IMR-90 (cell line): ENCODE data around the gene TULP3. TPM values are rescaled to one million over a fixed set of nuclear protein-coding genes. Genes with fewer than 3 reads are reported as not detected.

ENCODE experiments used
- ATAC-seq: fragments of 200-7000 bp; cut with Tn5 transposase; 2 replicates; pipeline ENCODE4 v1.9.1; 2020; ENCODE audit warnings: low read depth, mild to moderate bottlenecking, moderate library complexity
- BruUV-seq: library from RNA; stranded (reverse); fragments of 400-500 nt; replicated peaks from 2 replicates; lab custom pipeline; 2021; lab: Mats Ljungman, UMichigan
- CTCF ChIA-PET: fragments of 300-600 bp; formaldehyde crosslinking; extraction: SDS; loops from one replicate; lab custom pipeline; 2021; ENCODE audit warnings: antibody characterized with exemption; lab: Yijun Ruan, JAX
- POLR2A ChIA-PET: fragments of 300-600 bp; sonication (Branson Sonifier 250); formaldehyde crosslinking; loops from one replicate; lab custom pipeline; 2022; ENCODE audit warnings: antibody characterized with exemption; ENCODE audit not compliant: unreplicated experiment; lab: Charles Lee
- DNase-seq: peaks from one replicate; pipeline ENCODE4 v3.0.0; 2013
- H2AFZ ChIP-seq: replicated peaks from 2 replicates; pipeline ENCODE3; 2013; ENCODE audit warnings: low read length, mild to moderate bottlenecking; ENCODE audit not compliant: poor library complexity
- H2AK5ac ChIP-seq: 2 replicates; pipeline ENCODE4 v1.6.1; 2013; ENCODE audit warnings: low read depth, low read length, inconsistent platforms
- H2AK9ac ChIP-seq: replicated peaks from 2 replicates; pipeline ENCODE3; 2013; ENCODE audit warnings: mild to moderate bottlenecking, low read depth, low read length, moderate library complexity; ENCODE audit not compliant: poor library complexity
- H2BK120ac ChIP-seq: 2 replicates; pipeline ENCODE4 v1.6.1; 2013; ENCODE audit warnings: low read depth, low read length, inconsistent platforms
- H2BK15ac ChIP-seq: 3 replicates; pipeline ENCODE4 v1.6.1; 2013; ENCODE audit warnings: low read depth, low read length, inconsistent platforms
- H2BK20ac ChIP-seq: 2 replicates; pipeline ENCODE4 v1.6.1; 2013; ENCODE audit warnings: low read depth, mild to moderate bottlenecking, inconsistent platforms, low read length, moderate library complexity
- H2BK5ac ChIP-seq: 2 replicates; pipeline ENCODE4 v1.6.1; 2013; ENCODE audit warnings: mild to moderate bottlenecking, low read depth, low read length, inconsistent platforms; ENCODE audit not compliant: poor library complexity, severe bottlenecking
- H3K14ac ChIP-seq: replicated peaks from 2 replicates; pipeline ENCODE4 v1.6.1; 2013; ENCODE audit warnings: low read depth, low read length, inconsistent platforms
- H3K18ac ChIP-seq: 2 replicates; pipeline ENCODE4 v1.6.1; 2013; ENCODE audit warnings: low read depth, low read length, control low read depth
- H3K23ac ChIP-seq: 2 replicates; pipeline ENCODE4 v1.6.1; 2013; ENCODE audit warnings: low read depth, low read length, inconsistent platforms
- H3K27ac ChIP-seq: 2 replicates; pipeline ENCODE4 v1.5.1; 2013; ENCODE audit warnings: mild to moderate bottlenecking, control low read depth, low read length; ENCODE audit not compliant: insufficient read depth
- H3K27me3 ChIP-seq: 2 replicates; pipeline ENCODE4 v1.6.1; 2013; ENCODE audit warnings: low read length; ENCODE audit not compliant: control insufficient read depth, insufficient read depth
- H3K36me3 ChIP-seq: 2 replicates; pipeline ENCODE4 v1.6.1; 2013; ENCODE audit warnings: low read length, mixed read lengths; ENCODE audit not compliant: control insufficient read depth, insufficient read depth
- H3K4ac ChIP-seq: 2 replicates; pipeline ENCODE4 v1.6.1; 2013; ENCODE audit warnings: low read depth, low read length, inconsistent platforms
- H3K4me1 ChIP-seq: 2 replicates; pipeline ENCODE4 v1.6.1; 2013; ENCODE audit warnings: low read length, mixed read lengths; ENCODE audit not compliant: control insufficient read depth, insufficient read depth
- H3K4me2 ChIP-seq: 2 replicates; pipeline ENCODE4 v1.6.1; 2013; ENCODE audit warnings: low read depth, mild to moderate bottlenecking, control low read depth, low read length, moderate library complexity
- H3K4me3 ChIP-seq: 2 replicates; pipeline ENCODE4 v1.5.1; 2013; ENCODE audit warnings: low read depth, mild to moderate bottlenecking, control low read depth, low read length, moderate library complexity; ENCODE audit not compliant: insufficient read depth
- H3K56ac ChIP-seq: 2 replicates; pipeline ENCODE4 v1.6.1; 2013; ENCODE audit warnings: low read length, inconsistent platforms; ENCODE audit not compliant: insufficient read depth; ENCODE audit errors: extremely low read depth
- H3K79me1 ChIP-seq, 2 experiments: 2 replicates each; pipeline ENCODE4 v1.6.1; 2013; ENCODE audit warnings: low read length in 2 of 2, inconsistent platforms in 1 of 2, low read depth in 1 of 2
- H3K9ac ChIP-seq: 2 replicates; pipeline ENCODE4 v1.6.1; 2013; ENCODE audit warnings: low read depth, low read length, control low read depth
- H3K9me1 ChIP-seq: 2 replicates; pipeline ENCODE4 v1.6.1; 2013; ENCODE audit warnings: low read length, inconsistent platforms; ENCODE audit not compliant: insufficient read depth
- H3K9me3 ChIP-seq: 2 replicates; pipeline ENCODE4 v1.6.1; 2013; ENCODE audit warnings: low read length; ENCODE audit not compliant: control insufficient read depth, insufficient read depth
- H4K20me1 ChIP-seq: 2 replicates; pipeline ENCODE4 v1.6.1; 2013; ENCODE audit warnings: low read length, inconsistent platforms; ENCODE audit not compliant: insufficient read depth
- H4K5ac ChIP-seq: 2 replicates; pipeline ENCODE4 v1.6.1; 2013; ENCODE audit warnings: mild to moderate bottlenecking, low read depth, low read length, control low read depth
- H4K8ac ChIP-seq, 2 experiments: 2 replicates each; pipeline ENCODE4 v1.6.1; 2013; ENCODE audit warnings: low read depth in 2 of 2, low read length in 2 of 2, control low read depth in 1 of 2, inconsistent platforms in 1 of 2
- H4K91ac ChIP-seq: 2 replicates; pipeline ENCODE4 v1.6.1; 2013; ENCODE audit warnings: low read depth, low read length, inconsistent platforms; ENCODE audit not compliant: insufficient read depth
- BHLHE40 ChIP-seq: fragments of 150-350 bp; IDR thresholded peaks from 2 replicates; pipeline ENCODE4 v1.6.1; 2016; ENCODE audit warnings: mild to moderate bottlenecking, low read depth, low read length
- CEBPB ChIP-seq: IDR thresholded peaks from 2 replicates; pipeline ENCODE4 v1.6.1; 2012; ENCODE audit warnings: low read depth, low read length, improper control_type of control experiment
- CHD1 ChIP-seq: IDR thresholded peaks from 2 replicates; pipeline ENCODE4 v1.6.1; 2012; ENCODE audit warnings: low read depth, low read length, improper control_type of control experiment
- FOS ChIP-seq: fragments of 150-350 bp; IDR thresholded peaks from 2 replicates; pipeline ENCODE4 v1.6.1; 2016; ENCODE audit warnings: low read depth, low read length
- MAFK ChIP-seq: IDR thresholded peaks from 2 replicates; pipeline ENCODE4 v1.6.1; 2012; ENCODE audit warnings: low read depth, low read length, improper control_type of control experiment
- MAZ ChIP-seq: IDR thresholded peaks from 2 replicates; pipeline ENCODE4 v1.6.1; 2012; ENCODE audit warnings: low read depth, mild to moderate bottlenecking, low read length, improper control_type of control experiment, moderate library complexity, borderline replicate concordance
- MXI1 ChIP-seq: IDR thresholded peaks from 2 replicates; pipeline ENCODE4 v1.6.1; 2012; ENCODE audit warnings: low read depth, mild to moderate bottlenecking, low read length, moderate library complexity, borderline replicate concordance
- NFE2L2 ChIP-seq: fragments of 150-350 bp; IDR thresholded peaks from 2 replicates; pipeline ENCODE4 v1.6.1; 2016; ENCODE audit warnings: low read depth, mild to moderate bottlenecking, low read length
- POLR2A ChIP-seq: IDR thresholded peaks from 2 replicates; pipeline ENCODE4 v1.6.1; 2012; ENCODE audit warnings: mild to moderate bottlenecking, low read depth, low read length
- RAD21 ChIP-seq: IDR thresholded peaks from 2 replicates; pipeline ENCODE4 v1.6.1; 2012; ENCODE audit warnings: low read length, improper control_type of control experiment
- RCOR1 ChIP-seq: IDR thresholded peaks from 2 replicates; pipeline ENCODE4 v1.6.1; 2012; ENCODE audit warnings: mild to moderate bottlenecking, low read length, improper control_type of control experiment; ENCODE audit not compliant: insufficient replicate concordance
- RFX5 ChIP-seq: IDR thresholded peaks from 2 replicates; pipeline ENCODE4 v1.8.0; 2012; ENCODE audit warnings: low read depth, mild to moderate bottlenecking, low read length, moderate library complexity
- SMC3 ChIP-seq: fragments of 150-350 bp; IDR thresholded peaks from 2 replicates; pipeline ENCODE4 v1.6.1; 2016; ENCODE audit warnings: low read depth, mild to moderate bottlenecking, antibody characterized with exemption, low read length, moderate library complexity
- WGBS, 2 experiments: methylation state at CpG; one replicate each; pipeline versions ENCODE4 v1.1.5 to v1.1.7; 2013; ENCODE audit warnings: missing lambda C conversion rate in 2 of 2; ENCODE audit not compliant: insufficient read length in 1 of 2; ENCODE audit errors: extremely low coverage in 2 of 2; 5-methylcytosine and 5-hydroxymethylcytosine counted together
- dilution Hi-C: fragments of 300-500 bp; cut with HindIII; formaldehyde crosslinking; loops from one replicate; pipeline ENCODE4 v1.14.3; 2018; ENCODE audit warnings: low sequenced_read_pairs; ENCODE audit not compliant: unreplicated experiment
- in situ Hi-C: fragments of 300-500 bp; cut with MboI; formaldehyde crosslinking; loops from 3 replicates; pipeline ENCODE4 v1.14.3; 2019; ENCODE audit warnings: low sequenced_read_pairs, inconsistent platforms, mixed read lengths
- intact Hi-C: fragments of 100-400 bp; cut with micrococcal nuclease; formaldehyde crosslinking; loops from 2 replicates; pipeline ENCODE4 v1.10.0; 2022
- polyA plus RNA-seq, 3 experiments: library from polyadenylated mRNA; depleted of rRNA; stranded (reverse); fragments of >200 nt; gene quantifications; 2 replicates each; pipeline ENCODE4 v1.2.3, GENCODE V29; 2012; ENCODE audit warnings: low replicate concordance in 1 of 3
- total RNA-seq: library from RNA; depleted of rRNA; stranded (reverse); fragments of >200 nt; gene quantifications from 2 replicates; pipeline ENCODE4 v1.2.3, GENCODE V29; 2012
- TF ChIP-seq, protein P1 (sequence below): conservative IDR thresholded peaks from 2 replicates; pipeline ENCODE4 v1.5.1; 2012; ENCODE audit warnings: mild to moderate bottlenecking, low read depth, low read length, improper control_type of control experiment
- TF ChIP-seq, protein P2 (sequence below): fragments of 150-350 bp; IDR thresholded peaks from 2 replicates; pipeline ENCODE4 v1.6.1; 2017; ENCODE audit warnings: mild to moderate bottlenecking, antibody characterized with exemption, low read length, low read depth
- TF ChIP-seq, protein P3 (sequence below): fragments of 150-350 bp; IDR thresholded peaks from 2 replicates; pipeline ENCODE4 v1.6.1; 2016; ENCODE audit warnings: low read depth, mild to moderate bottlenecking, low read length, moderate library complexity, borderline replicate concordance

Gene TULP3
- total and polyA plus RNA-seq, 2 of the 4 experiments (the other 2 are of a cell fraction), result 35.2 to 35.5 TPM

DNA sequence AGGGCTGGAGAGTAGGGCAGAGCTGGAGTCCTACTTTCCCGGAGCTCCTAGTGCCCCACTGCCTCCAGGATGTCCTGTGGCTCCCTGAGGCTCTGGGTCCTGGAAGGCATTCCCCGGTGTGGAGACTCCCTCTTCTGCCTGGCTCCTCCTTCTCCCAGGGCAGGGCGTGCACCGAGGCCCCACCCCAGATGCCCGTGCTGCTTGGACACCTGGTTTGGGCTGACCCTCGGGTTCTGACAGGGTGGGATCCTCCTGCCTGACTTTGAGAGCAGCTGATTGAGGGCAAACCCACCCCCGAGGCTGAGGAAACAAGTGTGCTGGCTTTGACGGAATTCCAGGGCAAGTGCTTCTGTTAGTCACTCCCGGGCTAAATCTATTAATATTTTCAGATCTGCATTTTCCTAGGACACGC, 83.9 kb downstream of the TULP3 start:
- Histone ChIP-seq H2BK20ac (no peak overlapping the region), H2AFZ (peak overlapping the region; percentile 57), H2BK5ac (no peak overlapping the region), H2AK9ac (peak overlapping the region; percentile 57), H3K9me1 (peaks cover 20% of the 10 kb centered on the region), H3K4me1 (peaks cover 2% of the 10 kb centered on the region; the same call in 1 of the 2 replicates), H3K9ac (no peak overlapping the region), H3K36me3 (peaks cover 2% of the 10 kb centered on the region), H4K20me1 (peaks cover 10% of the 10 kb centered on the region), H4K91ac (no peak overlapping the region), H2BK15ac (no peak overlapping the region), H4K8ac (no peak overlapping the region), H3K4me2 (no peak overlapping the region), H3K27ac (no peak overlapping the region), H3K18ac (no peak overlapping the region), H3K56ac (no peak overlapping the region), H3K9me3 (no peaks in the 10 kb centered on the region), H2BK120ac (no peak overlapping the region), H3K14ac (no peak overlapping the region), H4K5ac (no peak overlapping the region), H3K27me3 (no peaks in the 10 kb centered on the region), H3K4ac (no peak overlapping the region), H3K79me1 (peaks cover 27 to 48% of the 10 kb centered on the region in 2 experiments), H3K4me3 (no peak overlapping the region), H3K23ac (no peak overlapping the region), H2AK5ac (no peak overlapping the region)
- ChIA-PET CTCF (no interaction called here), POLR2A (no interaction called here)
- ATAC-seq (peak; percentile 48), DNase-seq (peak; percentile 37)
- no TSS peak for BruUV-seq
- intact Hi-C loops (no loop called here), dilution Hi-C loops (no loop called here), in situ Hi-C loops (no loop called here)
- WGBS, 2 experiments, result no CpG with 5 or more reads among the region's 10 CpGs
- TF ChIP-seq POLR2A (no peak), MAZ (no peak), FOS (no peak), SMC3 (no peak), RCOR1 (no peak), CEBPB (no peak), CHD1 (no peak), RFX5 (no peak), RAD21 (no peak), MAFK (no peak), NFE2L2 (no peak), MXI1 (no peak), BHLHE40 (no peak)
- TF ChIP-seq, protein P1, sequence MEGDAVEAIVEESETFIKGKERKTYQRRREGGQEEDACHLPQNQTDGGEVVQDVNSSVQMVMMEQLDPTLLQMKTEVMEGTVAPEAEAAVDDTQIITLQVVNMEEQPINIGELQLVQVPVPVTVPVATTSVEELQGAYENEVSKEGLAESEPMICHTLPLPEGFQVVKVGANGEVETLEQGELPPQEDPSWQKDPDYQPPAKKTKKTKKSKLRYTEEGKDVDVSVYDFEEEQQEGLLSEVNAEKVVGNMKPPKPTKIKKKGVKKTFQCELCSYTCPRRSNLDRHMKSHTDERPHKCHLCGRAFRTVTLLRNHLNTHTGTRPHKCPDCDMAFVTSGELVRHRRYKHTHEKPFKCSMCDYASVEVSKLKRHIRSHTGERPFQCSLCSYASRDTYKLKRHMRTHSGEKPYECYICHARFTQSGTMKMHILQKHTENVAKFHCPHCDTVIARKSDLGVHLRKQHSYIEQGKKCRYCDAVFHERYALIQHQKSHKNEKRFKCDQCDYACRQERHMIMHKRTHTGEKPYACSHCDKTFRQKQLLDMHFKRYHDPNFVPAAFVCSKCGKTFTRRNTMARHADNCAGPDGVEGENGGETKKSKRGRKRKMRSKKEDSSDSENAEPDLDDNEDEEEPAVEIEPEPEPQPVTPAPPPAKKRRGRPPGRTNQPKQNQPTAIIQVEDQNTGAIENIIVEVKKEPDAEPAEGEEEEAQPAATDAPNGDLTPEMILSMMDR, result no peak
- TF ChIP-seq, protein P2, sequence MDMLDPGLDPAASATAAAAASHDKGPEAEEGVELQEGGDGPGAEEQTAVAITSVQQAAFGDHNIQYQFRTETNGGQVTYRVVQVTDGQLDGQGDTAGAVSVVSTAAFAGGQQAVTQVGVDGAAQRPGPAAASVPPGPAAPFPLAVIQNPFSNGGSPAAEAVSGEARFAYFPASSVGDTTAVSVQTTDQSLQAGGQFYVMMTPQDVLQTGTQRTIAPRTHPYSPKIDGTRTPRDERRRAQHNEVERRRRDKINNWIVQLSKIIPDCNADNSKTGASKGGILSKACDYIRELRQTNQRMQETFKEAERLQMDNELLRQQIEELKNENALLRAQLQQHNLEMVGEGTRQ, result no peak
- TF ChIP-seq, protein P3, sequence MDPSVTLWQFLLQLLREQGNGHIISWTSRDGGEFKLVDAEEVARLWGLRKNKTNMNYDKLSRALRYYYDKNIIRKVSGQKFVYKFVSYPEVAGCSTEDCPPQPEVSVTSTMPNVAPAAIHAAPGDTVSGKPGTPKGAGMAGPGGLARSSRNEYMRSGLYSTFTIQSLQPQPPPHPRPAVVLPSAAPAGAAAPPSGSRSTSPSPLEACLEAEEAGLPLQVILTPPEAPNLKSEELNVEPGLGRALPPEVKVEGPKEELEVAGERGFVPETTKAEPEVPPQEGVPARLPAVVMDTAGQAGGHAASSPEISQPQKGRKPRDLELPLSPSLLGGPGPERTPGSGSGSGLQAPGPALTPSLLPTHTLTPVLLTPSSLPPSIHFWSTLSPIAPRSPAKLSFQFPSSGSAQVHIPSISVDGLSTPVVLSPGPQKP, result no peak
